Pancreas (tissue), 10 donors: ENCODE measurements around the gene AGPAT1. TPM values are rescaled to one million over a fixed set of nuclear protein-coding genes. Genes with fewer than 3 reads are reported as not detected.

ENCODE experiments used
- ATAC-seq, 4 donors: fragments of 200-7000 bp; cut with Tn5 transposase; one replicate each; pipeline versions ENCODE4 v1.8.0 to v1.9.1; 2020; ENCODE audit warnings: mild to moderate bottlenecking in 4 of 4, moderate library complexity in 4 of 4
- DNase-seq, 6 donors: peaks; one replicate each; pipeline ENCODE4 v3.0.0-alpha.2; 2020
- FAIRE-seq: peaks from 2 replicates; lab custom pipeline; 2012; peaks lifted over from hg19 to GRCh38; lab: Jason Lieb, UNC
- H3K27ac ChIP-seq, 4 donors: fragments of 200-600 bp; sonication (generic); 1 replicate in 3 of 4; 2 replicates in 1 of 4; pipeline versions ENCODE4 v1.5.0 to v1.8.0; 2020
- H3K27me3 ChIP-seq, 4 donors: fragments of 200-600 bp; one replicate each; pipeline ENCODE4 v1.8.0; 2021
- H3K36me3 ChIP-seq, 3 donors: fragments of 200-600 bp; sonication (generic) in 1 of 3; one replicate each; pipeline versions ENCODE4 v1.5.0 to v1.8.0; 2020 to 2021
- H3K4me1 ChIP-seq, 3 donors: fragments of 200-600 bp; one replicate each; pipeline ENCODE4 v1.8.0; 2021
- H3K4me3 ChIP-seq, 4 donors: fragments of 200-600 bp; sonication (generic) in 2 of 4; one replicate each; pipeline versions ENCODE4 v1.5.0 to v1.8.0; 2020 to 2021
- H3K9me3 ChIP-seq, 4 donors: fragments of 200-600 bp; one replicate each; pipeline ENCODE4 v1.8.0; 2021
- CTCF ChIP-seq, 4 donors: fragments of 200-600 bp; sonication (generic) in 3 of 4; IDR thresholded peaks; one replicate each; pipeline versions ENCODE4 v1.5.0 to v1.8.0; 2021; ENCODE audit warnings: antibody characterized with exemption in 4 of 4
- WGBS, 2 donors: extraction: QIAGEN DNeasy Blood & Tissue Kit; methylation state at CpG; one replicate each; pipeline ENCODE4 v1.1.7; 2013; 5-methylcytosine and 5-hydroxymethylcytosine counted together
- intact Hi-C, 3 donors: fragments of 100-400 bp; cut with DNase I; formaldehyde crosslinking; loops; one replicate each; pipeline versions ENCODE4 v1.11.1 to v1.14.2; 2022
- polyA plus RNA-seq, 2 donors: library from polyadenylated mRNA; stranded (reverse); fragments of 200-250 nt; gene quantifications; one replicate each; pipeline ENCODE4 v1.2.3, GENCODE V29; 2013
- total RNA-seq, 6 donors: library from RNA; stranded (reverse); fragmentation: NEBNext Ultra II Directional in 4 of 6; extraction: Animal tissue kit (Norgen Biotek cat#: 25700) in 4 of 6; gene quantifications; one replicate each; pipeline versions ENCODE4 v1.2.1 to v1.2.4, GENCODE V29; 2021 to 2023
- donor health status: healthy with polysubstance abuse.
- donor health status: DM: no; HTN: no; CAD: no; lungs with moderate emphysema.
- donor health status: DM: no; HTN: no; CAD: no.
- donor health status: control.
- donor health status: control.
- donor health status: Bipolar disorder and iron deficiency.
- donor health status: DM: yes; HTN: yes; CAD: no.
- donor health status: DM: no; HTN: no; CAD: no.
- donor health status: DM: no; HTN: no; CAD: no.
- donor health status: DM: yes; HTN: yes; CAD: no.

Gene AGPAT1
- total and polyA plus RNA-seq, 8 donors: 10.1 to 28.1 (median 18.1) TPM

DNA sequence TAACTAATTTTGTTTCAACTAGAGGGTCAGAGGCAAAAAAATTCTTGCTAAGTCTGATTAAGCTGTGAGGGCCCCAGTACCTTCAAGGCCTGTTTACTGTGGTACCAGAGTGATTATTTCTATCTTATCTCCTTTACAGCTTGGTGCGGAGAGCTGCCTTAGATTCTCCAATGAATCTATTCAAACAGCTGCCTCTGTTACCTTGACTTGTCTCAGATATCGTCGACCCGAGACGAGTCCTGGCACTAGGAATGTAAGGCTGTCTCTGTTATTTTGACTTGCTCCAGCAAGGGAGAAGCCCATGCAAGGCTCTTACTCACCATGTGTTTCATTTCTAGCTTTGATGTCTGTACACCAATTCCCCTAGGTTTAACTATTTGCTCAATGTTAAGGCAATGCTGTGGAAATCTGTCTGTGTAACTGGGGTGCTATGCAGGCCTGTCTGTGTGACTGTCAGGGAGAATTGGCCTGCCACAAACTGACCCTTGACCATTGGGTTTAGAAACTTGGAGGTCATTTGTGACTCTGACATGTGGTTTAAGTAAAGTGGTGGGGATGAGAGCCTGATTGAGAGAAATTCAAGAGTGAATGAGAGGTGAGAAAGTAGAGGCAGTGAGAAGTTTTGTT, 35.4 kb downstream of the AGPAT1 start:
- DNase-seq: no peak
- Histone ChIP-seq H3K27ac (no peak overlapping the region), H3K4me1 (no peaks in the 10 kb centered on the region), H3K4me3 (no peak overlapping the region), H3K27me3 (no peaks in the 10 kb centered on the region), H3K36me3 (no peaks in the 10 kb centered on the region), H3K9me3 (no peaks in the 10 kb centered on the region)
- no peak for FAIRE-seq
- WGBS, 2 donors: 20 to 24% methylated on average over 5 of the region's 5 CpGs
- no peak for TF ChIP-seq CTCF (IDR thresholded peaks at IDR 0.05)
- intact Hi-C loops: no loop called here
- ATAC-seq: no peak

- ATAC-seq (no peak), DNase-seq (no peak), FAIRE-seq (no peak)
- Histone ChIP-seq H3K4me1 (no peaks in the 10 kb centered on the region), H3K4me3 (no peak overlapping the region), H3K9me3 (no peaks in the 10 kb centered on the region), H3K27ac (no peak overlapping the region), H3K36me3 (no peaks in the 10 kb centered on the region), H3K27me3 (no peaks in the 10 kb centered on the region)
- TF ChIP-seq CTCF (IDR thresholded peaks at IDR 0.05): no peak
- WGBS, 2 donors: 67 to 74% methylated on average over 5 of the region's 5 CpGs
- intact Hi-C loops: no loop called here
Measured at GRCh38 chr6:32139590-32139989, 36.3 kb downstream of the AGPAT1 start.

GRCh38 chr6:32137454-32137853, 38.4 kb downstream of the AGPAT1 start:
- DNase-seq: no peak
- Histone ChIP-seq H3K27ac (no peak overlapping the region), H3K36me3 (no peaks in the 10 kb centered on the region), H3K4me3 (no peak overlapping the region), H3K4me1 (no peaks in the 10 kb centered on the region), H3K9me3 (no peaks in the 10 kb centered on the region), H3K27me3 (no peaks in the 10 kb centered on the region)
- intact Hi-C loops: no loop called here
- no peak for TF ChIP-seq CTCF (IDR thresholded peaks at IDR 0.05)
- FAIRE-seq: no peak
- ATAC-seq: no peak

GRCh38 chr6:32133786-32134185, 42.1 kb downstream of the AGPAT1 start:
- WGBS, 2 donors: 70 to 81% methylated on average over 4 of the region's 4 CpGs
- TF ChIP-seq CTCF (IDR thresholded peaks at IDR 0.05): no peak
- Histone ChIP-seq H3K4me1 (peaks cover 4 to 8% (median 4%) of the 10 kb centered on the region in 3 donors), H3K27me3 (no peaks in the 10 kb centered on the region), H3K27ac (no peak overlapping the region), H3K4me3 (no peak overlapping the region), H3K36me3 (no peaks in the 10 kb centered on the region), H3K9me3 (no peaks in the 10 kb centered on the region)
- intact Hi-C loops: no loop called here
- FAIRE-seq (no peak), DNase-seq (no peak), ATAC-seq (no peak)

DNA sequence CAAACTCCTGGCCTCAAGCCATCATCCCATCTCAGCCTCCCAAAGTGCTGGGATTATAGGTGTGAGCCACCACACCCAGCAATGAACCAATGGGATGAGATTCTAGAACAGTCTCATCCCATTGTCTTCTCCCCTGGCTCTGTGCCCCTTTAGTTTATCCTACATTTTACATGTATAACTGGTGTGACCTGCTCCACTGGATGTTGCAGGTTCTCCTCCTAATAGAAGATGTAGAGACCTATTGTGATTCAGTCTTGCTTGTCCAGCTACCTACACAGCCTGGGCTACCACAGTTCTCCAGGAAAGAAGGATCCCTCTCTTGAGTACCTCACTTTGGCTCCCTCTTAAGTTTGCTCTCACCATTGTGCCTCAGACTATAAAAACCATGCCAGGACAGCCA, 43.8 kb downstream of the AGPAT1 start:
- H3K4me3 ChIP-seq: no peak overlapping the region
- H3K4me1 ChIP-seq: peaks cover 8 to 15% (median 12%) of the 10 kb centered on the region in 3 donors
- ATAC-seq (no peak), DNase-seq (peak in 1 of 6 donors; percentile 13), FAIRE-seq (no peak)
- H3K27me3 ChIP-seq: no peaks in the 10 kb centered on the region
- no peaks in the 10 kb centered on the region for H3K36me3 ChIP-seq
- intact Hi-C loops: no loop called here
- H3K9me3 ChIP-seq: no peaks in the 10 kb centered on the region
- TF ChIP-seq CTCF (IDR thresholded peaks at IDR 0.05): no peak
- no peak overlapping the region for H3K27ac ChIP-seq
